ENCODE results near the gene SEPTIN5.

SEPTIN5 gene

DNA sequence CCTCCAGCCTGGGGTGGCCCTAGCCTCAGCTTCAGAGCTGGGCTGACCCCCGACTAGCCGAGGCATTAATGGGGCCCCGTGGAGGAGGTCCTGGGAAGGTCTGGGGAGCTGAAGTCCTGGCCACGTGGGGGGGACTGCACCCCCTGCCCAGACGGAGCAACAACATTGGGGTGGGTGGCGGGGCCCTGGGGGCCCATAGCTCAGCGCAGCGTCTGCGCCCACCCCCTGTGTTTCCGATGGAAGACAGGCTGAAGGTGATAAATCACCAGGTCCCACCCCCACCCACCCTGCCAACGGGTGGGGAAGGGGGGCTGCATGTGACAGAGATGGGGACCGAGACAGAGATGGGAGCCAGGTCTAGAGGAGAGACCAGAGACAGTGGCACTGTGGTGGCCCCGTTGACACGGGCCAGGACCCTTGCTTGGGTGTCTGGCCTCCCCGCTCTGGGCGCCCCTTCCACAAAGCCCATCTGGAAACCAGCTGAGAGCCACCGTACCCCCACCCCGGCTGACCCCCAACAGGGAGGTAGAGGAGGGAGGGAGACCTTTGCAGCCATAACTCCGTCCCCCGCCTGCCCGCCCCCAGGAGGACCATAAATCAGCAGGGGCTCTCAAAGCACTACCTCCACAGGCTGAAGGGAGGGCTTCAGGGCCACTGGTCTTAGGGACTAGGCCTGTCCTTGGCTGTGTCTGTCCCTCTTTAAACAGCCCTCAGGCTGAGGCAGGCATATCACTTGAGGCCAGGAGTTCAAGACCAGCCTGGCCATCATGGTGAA is 17.2 kb downstream of the SEPTIN5 start:
- in situ Hi-C loops (cut with HindIII; ENCODE audit: low sequenced_read_pairs): no loop called here

GRCh38 chr22:19732403-19733113 is 18.3 kb downstream of the SEPTIN5 start:
- in situ Hi-C loops (cut with HindIII; ENCODE audit: low sequenced_read_pairs): no loop called here

GRCh38 chr22:19733755-19734154 is 19.5 kb downstream of the SEPTIN5 start:
- in situ Hi-C loops (cut with HindIII; ENCODE audit: low sequenced_read_pairs): no loop called here

DNA sequence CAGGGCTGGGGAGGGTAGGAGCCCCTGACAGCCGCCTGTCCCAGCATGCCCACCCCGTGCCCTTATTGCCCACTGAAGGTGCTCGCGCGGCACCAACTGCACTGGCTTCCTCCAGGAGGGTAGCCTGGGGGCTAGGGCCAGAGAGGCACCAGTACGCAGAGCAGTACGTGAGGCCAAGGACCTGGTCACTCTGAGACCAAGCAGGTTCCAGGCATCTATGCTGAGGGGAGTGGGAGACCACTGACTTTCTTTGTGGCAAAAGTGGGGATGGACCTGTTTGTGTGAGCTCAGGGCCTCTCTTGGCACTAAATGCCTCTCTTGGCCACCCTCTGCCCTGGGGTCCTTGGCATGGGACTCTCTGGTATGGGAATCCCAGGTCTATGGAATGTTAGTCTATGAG is 19.9 kb downstream of the SEPTIN5 start:
- in situ Hi-C loops (cut with HindIII; ENCODE audit: low sequenced_read_pairs): no loop called here

DNA sequence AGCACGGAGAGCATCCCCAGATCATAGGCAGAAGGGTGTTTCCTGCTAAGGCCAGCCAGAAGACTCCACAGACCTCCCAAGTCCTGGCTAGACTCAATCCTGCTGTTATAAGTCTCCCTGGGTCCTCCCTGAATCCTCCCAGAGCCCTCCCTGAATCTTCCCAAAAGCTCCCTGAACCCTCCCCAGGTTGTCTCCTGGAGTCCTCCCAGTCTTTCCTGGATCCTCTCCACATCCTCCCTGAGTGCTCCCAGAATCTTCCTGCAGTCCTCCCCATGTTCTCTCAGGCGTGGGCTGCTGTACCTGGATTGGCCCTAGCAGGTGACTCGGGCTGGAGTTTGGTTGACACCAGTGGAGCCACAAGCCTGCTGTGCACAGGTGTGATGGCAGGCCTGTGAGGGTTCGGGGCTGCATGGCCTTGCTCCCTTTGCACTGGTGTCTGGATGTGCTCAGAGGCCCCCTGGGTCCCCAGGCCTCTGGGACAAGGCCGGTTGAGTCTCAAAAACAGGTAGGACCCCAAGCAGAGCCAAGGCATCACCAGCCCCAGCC is 20.6 kb downstream of the SEPTIN5 start:
- in situ Hi-C loops (cut with HindIII; ENCODE audit: low sequenced_read_pairs): no loop called here

DNA sequence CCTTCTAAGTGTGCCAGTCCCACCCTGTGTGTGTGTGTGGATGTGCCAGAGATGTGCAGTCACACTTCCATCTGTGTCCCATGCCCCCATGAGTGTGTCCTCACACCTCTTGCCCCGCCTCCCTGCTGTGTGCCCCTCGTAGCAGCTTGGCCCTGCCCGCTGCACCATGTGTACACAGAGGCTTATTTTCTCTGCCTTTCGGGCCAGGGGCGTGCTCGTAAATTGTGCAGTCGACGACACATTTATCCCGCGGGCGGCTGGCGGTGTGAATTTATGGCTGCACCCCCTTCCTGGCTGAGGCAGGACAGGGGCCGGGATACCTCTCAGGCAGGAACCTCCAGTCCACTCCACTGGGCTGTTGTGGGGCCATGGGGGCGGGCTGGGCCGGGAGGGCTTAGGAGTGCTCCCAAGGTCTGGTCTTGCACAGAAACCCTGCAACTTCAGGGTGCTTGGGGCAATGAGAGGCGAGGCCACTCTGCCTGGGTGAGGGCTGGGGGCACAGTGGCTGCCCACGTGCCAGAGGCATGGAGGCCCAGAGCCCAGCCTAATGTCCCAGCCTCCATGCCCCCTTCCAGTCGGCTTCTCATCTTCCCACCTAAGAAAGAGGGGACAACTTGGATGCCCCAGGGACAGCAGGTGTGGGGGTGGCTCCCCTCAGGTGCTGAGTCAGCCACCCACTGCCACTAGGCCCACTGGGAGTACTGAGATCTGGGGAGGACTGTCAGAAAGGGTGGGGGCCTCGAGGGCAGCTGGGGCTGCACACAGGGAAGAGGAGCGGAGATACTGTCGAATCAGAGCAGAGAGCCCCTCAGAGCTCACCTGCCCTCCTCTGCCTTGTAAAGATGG is 21.6 kb downstream of the SEPTIN5 start:
- in situ Hi-C loops (cut with HindIII; ENCODE audit: low sequenced_read_pairs): no loop called here

DNA sequence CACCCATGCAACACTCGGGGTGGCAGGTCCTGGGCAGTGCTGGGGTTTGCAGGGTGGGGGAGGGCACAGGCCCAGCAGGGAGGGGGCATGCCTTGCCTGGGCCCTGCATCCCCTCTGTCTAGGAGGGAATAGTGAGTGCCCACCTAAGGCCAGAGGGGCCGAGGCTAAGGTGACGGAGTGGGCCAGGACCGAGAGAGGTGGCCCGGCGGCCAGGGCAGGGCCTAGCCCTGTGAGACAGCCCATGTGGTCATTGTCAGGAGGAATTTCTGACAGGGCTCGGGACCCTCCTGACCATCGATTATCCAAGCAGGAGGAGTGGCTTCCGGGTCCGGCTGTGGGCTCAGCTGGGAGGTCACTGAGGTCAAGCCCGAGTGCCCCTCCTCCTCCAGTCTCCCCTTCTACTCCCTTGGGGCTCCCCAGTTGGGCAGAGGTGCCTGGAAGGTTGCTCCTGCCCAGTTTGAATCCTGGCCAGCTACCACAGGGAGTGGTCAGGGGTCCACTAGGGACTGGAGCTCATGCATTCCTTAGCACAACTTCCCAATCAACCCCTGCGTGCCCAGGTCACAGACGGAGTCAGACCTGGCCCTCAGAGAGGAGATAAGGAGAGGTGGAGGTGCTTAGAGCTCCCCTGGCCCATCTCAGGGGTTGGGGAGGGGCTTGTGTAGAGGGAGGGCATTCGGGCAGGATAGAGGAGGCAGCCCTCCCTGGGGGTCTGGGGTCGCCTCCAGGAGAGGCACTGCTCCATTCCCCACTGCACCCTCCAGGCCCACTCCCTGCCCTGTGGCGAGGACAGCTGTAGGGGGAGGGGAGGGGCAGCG is 23.8 kb downstream of the SEPTIN5 start:
- in situ Hi-C loops (cut with HindIII; ENCODE audit: low sequenced_read_pairs): no loop called here

- in situ Hi-C loops (cut with HindIII; ENCODE audit: low sequenced_read_pairs): no loop called here
Measured at GRCh38 chr22:19738664-19739447, 24.6 kb downstream of the SEPTIN5 start.

DNA sequence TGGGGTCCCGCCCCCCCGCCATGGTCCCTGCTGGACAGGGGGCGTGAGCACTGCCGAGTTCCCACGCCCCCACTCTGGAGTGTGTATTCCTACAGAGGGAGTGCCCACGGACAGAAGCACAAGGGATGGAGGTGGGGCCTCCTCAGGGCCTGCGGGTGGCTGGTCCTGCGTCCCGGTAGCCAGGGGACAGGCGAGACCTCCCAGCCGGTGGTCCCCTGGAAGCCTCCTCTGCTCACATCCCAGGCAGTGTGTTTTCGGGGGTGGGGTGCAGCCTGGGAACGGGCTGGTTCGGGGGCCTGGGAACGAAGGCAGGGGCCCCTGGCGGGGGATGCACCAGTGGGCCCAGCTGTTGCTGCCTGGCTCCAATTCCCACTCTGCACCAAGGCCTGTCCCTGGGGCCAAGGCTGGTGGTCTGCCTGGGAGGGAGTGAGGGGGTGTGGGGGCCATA is 25.2 kb downstream of the SEPTIN5 start:
- in situ Hi-C loops (cut with HindIII; ENCODE audit: low sequenced_read_pairs): no loop called here

GRCh38 chr22:19739911-19740449 is 25.7 kb downstream of the SEPTIN5 start:
- in situ Hi-C loops (cut with HindIII; ENCODE audit: low sequenced_read_pairs): no loop called here

- in situ Hi-C loops (cut with HindIII; ENCODE audit: low sequenced_read_pairs): no loop called here
Measured at GRCh38 chr22:19740586-19740985, 26.3 kb downstream of the SEPTIN5 start.

GRCh38 chr22:19741053-19741452 is 26.8 kb downstream of the SEPTIN5 start:
- in situ Hi-C loops (cut with HindIII; ENCODE audit: low sequenced_read_pairs): no loop called here

GRCh38 chr22:19742160-19743066 is 28.1 kb downstream of the SEPTIN5 start:
- in situ Hi-C loops (cut with HindIII; ENCODE audit: low sequenced_read_pairs): no loop called here

DNA sequence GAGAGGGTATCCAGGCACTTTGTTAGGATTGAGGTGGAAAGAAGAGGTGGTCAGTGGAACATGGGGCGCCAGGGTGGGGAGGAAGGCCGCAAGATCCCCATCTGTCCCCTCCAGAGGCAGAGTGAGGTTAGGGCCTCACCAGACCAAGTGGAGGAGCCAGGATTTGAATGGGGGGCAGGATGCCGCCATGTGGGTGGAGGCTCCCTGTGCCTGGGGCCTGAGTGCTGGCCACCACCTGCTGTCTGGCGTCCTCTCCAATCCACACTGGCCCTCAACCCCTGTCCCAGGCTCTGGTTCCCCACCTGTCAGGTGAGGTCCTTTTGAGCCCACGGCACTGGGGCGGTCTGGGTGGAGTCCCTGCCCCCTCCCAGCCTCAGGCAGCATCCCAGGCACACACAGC is 28.8 kb downstream of the SEPTIN5 start:
- in situ Hi-C loops (cut with HindIII; ENCODE audit: low sequenced_read_pairs): no loop called here

- in situ Hi-C loops (cut with HindIII; ENCODE audit: low sequenced_read_pairs): no loop called here
Measured at GRCh38 chr22:19743651-19744050, 29.3 kb downstream of the SEPTIN5 start.

DNA sequence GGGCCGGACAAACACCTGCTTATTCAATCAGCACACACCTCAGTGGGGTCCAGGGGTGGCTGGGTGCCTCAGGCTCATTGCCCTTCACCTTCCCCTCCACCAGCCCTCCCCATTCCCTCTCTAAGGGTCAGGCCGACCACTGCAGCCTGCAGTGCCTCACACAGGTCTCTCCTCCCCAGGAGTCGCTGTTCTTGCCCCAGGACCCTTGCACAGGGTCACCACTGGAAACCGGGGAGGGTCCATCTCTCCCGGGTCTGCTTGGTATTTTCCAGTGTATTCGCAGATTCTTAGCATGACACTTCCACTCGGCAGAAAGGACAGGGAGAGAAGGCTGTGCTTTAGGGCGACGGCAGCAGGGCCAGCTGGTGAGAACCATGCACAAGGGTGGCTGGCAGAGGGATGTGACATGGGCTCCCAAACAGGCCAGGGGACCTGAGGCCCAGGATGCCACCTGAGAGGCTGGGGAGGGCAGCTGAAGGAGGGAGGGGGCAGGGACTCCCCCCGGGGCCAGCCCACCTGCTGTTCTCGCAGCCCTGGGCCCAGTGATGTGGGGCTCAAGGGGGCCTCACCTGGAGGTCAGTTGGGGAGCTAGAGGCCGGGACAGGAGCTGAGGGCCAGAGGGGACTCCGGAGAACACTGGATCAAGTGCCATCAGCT is 30.2 kb downstream of the SEPTIN5 start:
- in situ Hi-C loops (cut with HindIII; ENCODE audit: low sequenced_read_pairs): no loop called here

- in situ Hi-C loops (cut with HindIII; ENCODE audit: low sequenced_read_pairs): no loop called here
Measured at GRCh38 chr22:19745155-19746101, 31.1 kb downstream of the SEPTIN5 start.
